Fibroblast of mammary gland (primary cell): ENCODE data around the gene ASB16.

ENCODE experiments used
- DNase-seq: peaks from one replicate; pipeline ENCODE4 v3.0.0-alpha.2; 2010; ENCODE audit warnings: low read depth
- H3K4me3 ChIP-seq: 2 replicates; pipeline ENCODE4 v1.5.1; 2011; ENCODE audit warnings: low read depth, mild to moderate bottlenecking, low read length, moderate library complexity; ENCODE audit not compliant: control insufficient read depth
- TF ChIP-seq, protein P1 (sequence below): conservative IDR thresholded peaks from 2 replicates; pipeline ENCODE4 v1.5.1; 2011; ENCODE audit warnings: low read depth, low read length, inconsistent platforms; ENCODE audit not compliant: control insufficient read depth, insufficient read depth

The ASB16 gene

DNA sequence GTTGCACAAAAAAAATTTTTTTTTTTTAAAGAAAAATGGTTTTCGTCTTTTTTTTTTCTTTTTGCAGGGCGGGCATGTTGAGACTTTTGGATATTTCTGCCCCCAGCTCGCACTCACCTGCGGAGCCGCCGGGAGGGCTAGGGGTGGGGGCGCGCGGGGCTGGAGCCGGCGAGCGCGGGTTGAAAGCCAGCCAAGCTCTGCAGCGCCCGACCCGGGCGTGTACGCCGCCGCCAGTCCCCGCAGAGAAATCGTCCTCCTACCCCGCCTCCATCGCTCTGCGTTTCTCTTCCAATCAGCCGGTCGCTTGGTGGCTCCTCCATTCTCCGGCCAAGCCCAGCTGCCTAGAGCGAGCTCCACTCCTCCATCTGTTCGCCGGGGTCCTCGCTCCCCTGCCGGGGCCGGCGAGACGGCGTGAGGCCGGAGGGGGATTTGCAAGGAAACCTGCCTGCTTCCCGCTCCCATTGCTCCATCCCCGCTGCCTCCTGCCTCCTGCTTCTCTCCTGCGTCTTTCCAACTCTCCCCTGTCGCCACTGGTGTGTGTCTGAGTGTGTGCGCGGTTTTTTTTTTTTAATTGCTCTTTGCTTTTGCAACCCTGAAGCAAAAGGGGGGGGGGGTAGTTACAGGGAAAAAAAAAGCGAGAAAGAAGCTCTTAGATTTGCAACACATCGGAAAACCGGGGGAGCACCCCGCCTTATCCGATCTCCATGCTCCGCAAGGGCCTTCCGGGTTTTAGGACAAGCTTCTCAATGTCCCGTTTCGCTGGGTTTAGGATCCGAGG, 50.8 kb downstream of the ASB16 start:
- peak overlapping the region; percentile 51 for H3K4me3 ChIP-seq
- peak; percentile 78 for DNase-seq
- TF ChIP-seq, protein P1, sequence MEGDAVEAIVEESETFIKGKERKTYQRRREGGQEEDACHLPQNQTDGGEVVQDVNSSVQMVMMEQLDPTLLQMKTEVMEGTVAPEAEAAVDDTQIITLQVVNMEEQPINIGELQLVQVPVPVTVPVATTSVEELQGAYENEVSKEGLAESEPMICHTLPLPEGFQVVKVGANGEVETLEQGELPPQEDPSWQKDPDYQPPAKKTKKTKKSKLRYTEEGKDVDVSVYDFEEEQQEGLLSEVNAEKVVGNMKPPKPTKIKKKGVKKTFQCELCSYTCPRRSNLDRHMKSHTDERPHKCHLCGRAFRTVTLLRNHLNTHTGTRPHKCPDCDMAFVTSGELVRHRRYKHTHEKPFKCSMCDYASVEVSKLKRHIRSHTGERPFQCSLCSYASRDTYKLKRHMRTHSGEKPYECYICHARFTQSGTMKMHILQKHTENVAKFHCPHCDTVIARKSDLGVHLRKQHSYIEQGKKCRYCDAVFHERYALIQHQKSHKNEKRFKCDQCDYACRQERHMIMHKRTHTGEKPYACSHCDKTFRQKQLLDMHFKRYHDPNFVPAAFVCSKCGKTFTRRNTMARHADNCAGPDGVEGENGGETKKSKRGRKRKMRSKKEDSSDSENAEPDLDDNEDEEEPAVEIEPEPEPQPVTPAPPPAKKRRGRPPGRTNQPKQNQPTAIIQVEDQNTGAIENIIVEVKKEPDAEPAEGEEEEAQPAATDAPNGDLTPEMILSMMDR = no peak

GRCh38 chr17:44221862-44222111, 51.3 kb downstream of the ASB16 start:
- no peak for DNase-seq
- H3K4me3 ChIP-seq = peak overlapping the region; percentile 51
- TF ChIP-seq, protein P1 = no peak

GRCh38 chr17:44222112-44222869, 51.8 kb downstream of the ASB16 start:
- H3K4me3 ChIP-seq = peak overlapping the region; percentile 51
- TF ChIP-seq, protein P1 = no peak
- peak; percentile 89 for DNase-seq

DNA sequence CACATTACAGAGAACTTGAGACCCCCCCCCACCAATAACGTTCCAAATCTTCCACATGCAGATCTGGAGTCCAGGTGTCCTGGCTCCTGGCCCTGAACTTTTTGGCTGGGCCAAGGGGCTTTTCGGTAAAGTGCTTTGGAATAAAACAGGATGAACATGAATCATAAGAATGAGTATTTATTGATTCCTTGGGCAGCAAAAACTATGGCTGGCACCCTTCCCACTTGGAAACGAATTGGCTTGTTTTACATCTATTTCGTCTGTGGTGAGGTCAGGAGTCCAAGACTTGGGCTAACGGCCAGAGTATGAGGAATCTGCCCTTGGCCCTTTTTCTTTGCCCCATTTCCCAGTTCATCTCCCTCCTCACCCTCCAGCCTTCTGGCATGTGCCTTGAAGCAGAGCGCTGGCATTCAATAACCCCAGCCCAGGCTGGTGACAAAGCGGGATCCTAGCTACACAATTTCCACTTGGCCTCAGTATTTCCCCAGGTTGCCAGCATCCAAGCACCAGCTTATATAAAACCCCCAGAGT, 53.1 kb downstream of the ASB16 start:
- TF ChIP-seq, protein P1 = no peak
- peak; percentile 95 for DNase-seq
- H3K4me3 ChIP-seq = no peak overlapping the region
